PC-9 (cell line): Measurements from ENCODE around the gene HGF. TPM values are rescaled to one million over a fixed set of nuclear protein-coding genes. Genes with fewer than 3 reads are reported as not detected.
A peak's percentile ranks its signal among the peaks of the same experiment; 100 is the strongest.

Source experiments
- BruUV-seq: library from RNA; stranded (reverse); fragments of 400-500 nt; replicated peaks from 2 replicates; lab custom pipeline; 2021; lab: Mats Ljungman, UMichigan
- CTCF ChIA-PET: fragments of 300-600 bp; sonication (Branson Sonifier 250); formaldehyde crosslinking; loops from one replicate; lab custom pipeline; 2022; ENCODE audit warnings: antibody characterized with exemption; lab: Charles Lee
- POLR2A ChIA-PET: fragments of 300-600 bp; sonication (Branson Sonifier 250); formaldehyde crosslinking; loops from one replicate; lab custom pipeline; 2022; ENCODE audit warnings: antibody characterized with exemption; ENCODE audit not compliant: unreplicated experiment; lab: Charles Lee
- DNase-seq, 2 experiments: peaks; one replicate each; pipeline versions ENCODE4 v3.0.0 to v3.0.0-alpha.2; 2015 to 2022; ENCODE audit warnings: mixed read lengths in 1 of 2
- H2AFZ ChIP-seq: fragments of 200-600 bp; sonication (generic); 2 replicates; pipeline ENCODE4 v1.8.1; 2017; ENCODE audit warnings: antibody characterized with exemption
- H3F3A ChIP-seq: fragments of 200-600 bp; sonication (generic); 2 replicates; pipeline ENCODE4 v1.8.1; 2017; ENCODE audit warnings: antibody characterized with exemption, mild to moderate bottlenecking, low read depth; ENCODE audit not compliant: insufficient read depth
- H3K27ac ChIP-seq: fragments of 200-600 bp; sonication (generic); 2 replicates; pipeline ENCODE4 v1.6.1; 2016; ENCODE audit warnings: mixed run types
- H3K27me3 ChIP-seq: fragments of 200-600 bp; sonication (generic); 2 replicates; pipeline ENCODE4 v1.6.1; 2016; ENCODE audit warnings: low read depth, mixed run types; ENCODE audit not compliant: insufficient read depth
- H3K36me3 ChIP-seq: fragments of 200-600 bp; sonication (generic); 2 replicates; pipeline ENCODE4 v1.6.1; 2016; ENCODE audit warnings: low read depth, mixed run types
- H3K4me1 ChIP-seq: fragments of 200-600 bp; sonication (generic); replicated peaks from 2 replicates; pipeline ENCODE4 v1.6.1; 2016; ENCODE audit warnings: mixed run types; ENCODE audit not compliant: insufficient read depth
- H3K4me2 ChIP-seq: fragments of 200-600 bp; sonication (generic); 2 replicates; pipeline ENCODE4 v1.6.1; 2017; ENCODE audit warnings: mixed run types
- H3K4me3 ChIP-seq: fragments of 200-600 bp; sonication (generic); 2 replicates; pipeline ENCODE4 v1.6.1; 2016; ENCODE audit warnings: mixed run types
- H3K79me2 ChIP-seq: fragments of 200-600 bp; sonication (generic); 2 replicates; pipeline ENCODE4 v1.6.1; 2017; ENCODE audit warnings: low read depth, mixed run types
- H3K9me2 ChIP-seq: fragments of 200-600 bp; sonication (generic); 2 replicates; pipeline ENCODE4 v1.8.1; 2017; ENCODE audit warnings: mild to moderate bottlenecking; ENCODE audit not compliant: insufficient read depth
- H3K9me3 ChIP-seq: fragments of 200-600 bp; sonication (generic); 2 replicates; pipeline ENCODE4 v1.8.1; 2016; ENCODE audit warnings: low read depth; ENCODE audit not compliant: insufficient read depth
- H4K20me1 ChIP-seq: fragments of 200-600 bp; sonication (generic); 2 replicates; pipeline ENCODE4 v1.8.1; 2017; ENCODE audit not compliant: insufficient read depth
- EZH2 ChIP-seq: fragments of 200-600 bp; sonication (generic); IDR thresholded peaks from 2 replicates; pipeline ENCODE4 v1.8.0; 2017; ENCODE audit warnings: antibody characterized with exemption, low read depth
- intact Hi-C: fragments of 100-400 bp; cut with micrococcal nuclease; formaldehyde crosslinking; loops from one replicate; pipeline ENCODE4 v1.10.0; 2022; ENCODE audit not compliant: unreplicated experiment
- total RNA-seq: library from RNA; stranded (reverse); gene quantifications from 2 replicates; pipeline ENCODE4 v1.2.3, GENCODE V29; 2021
- TF ChIP-seq, protein P1 (sequence below): fragments of 200-600 bp; sonication (generic); conservative IDR thresholded peaks from 2 replicates; pipeline ENCODE4 v1.6.1; 2017; ENCODE audit warnings: mixed run types, antibody characterized with exemption, mild to moderate bottlenecking, moderate library complexity

The HGF gene
- total RNA-seq, 1 experiment from 2014 or later: not detected

GRCh38 chr7:81680120-81680519 lies 89.7 kb downstream of the HGF start:
- Histone ChIP-seq H4K20me1 (no peaks in the 10 kb centered on the region), H3K36me3 (no peaks in the 10 kb centered on the region), H2AFZ (no peak overlapping the region), H3K4me3 (no peak overlapping the region), H3K4me1 (peaks cover 7% of the 10 kb centered on the region), H3K9me2 (no peaks in the 10 kb centered on the region), H3F3A (peaks cover 8% of the 10 kb centered on the region; the same call in 1 of the 2 replicates), H3K79me2 (no peaks in the 10 kb centered on the region), H3K27ac (no peak overlapping the region), H3K27me3 (no peaks in the 10 kb centered on the region), H3K4me2 (no peak overlapping the region), H3K9me3 (no peaks in the 10 kb centered on the region)
- intact Hi-C loops: no loop called here
- ChIA-PET CTCF (no interaction called here), POLR2A (no interaction called here)
- BruUV-seq: no TSS peak
- no peak for DNase-seq
- TF ChIP-seq, protein P1, sequence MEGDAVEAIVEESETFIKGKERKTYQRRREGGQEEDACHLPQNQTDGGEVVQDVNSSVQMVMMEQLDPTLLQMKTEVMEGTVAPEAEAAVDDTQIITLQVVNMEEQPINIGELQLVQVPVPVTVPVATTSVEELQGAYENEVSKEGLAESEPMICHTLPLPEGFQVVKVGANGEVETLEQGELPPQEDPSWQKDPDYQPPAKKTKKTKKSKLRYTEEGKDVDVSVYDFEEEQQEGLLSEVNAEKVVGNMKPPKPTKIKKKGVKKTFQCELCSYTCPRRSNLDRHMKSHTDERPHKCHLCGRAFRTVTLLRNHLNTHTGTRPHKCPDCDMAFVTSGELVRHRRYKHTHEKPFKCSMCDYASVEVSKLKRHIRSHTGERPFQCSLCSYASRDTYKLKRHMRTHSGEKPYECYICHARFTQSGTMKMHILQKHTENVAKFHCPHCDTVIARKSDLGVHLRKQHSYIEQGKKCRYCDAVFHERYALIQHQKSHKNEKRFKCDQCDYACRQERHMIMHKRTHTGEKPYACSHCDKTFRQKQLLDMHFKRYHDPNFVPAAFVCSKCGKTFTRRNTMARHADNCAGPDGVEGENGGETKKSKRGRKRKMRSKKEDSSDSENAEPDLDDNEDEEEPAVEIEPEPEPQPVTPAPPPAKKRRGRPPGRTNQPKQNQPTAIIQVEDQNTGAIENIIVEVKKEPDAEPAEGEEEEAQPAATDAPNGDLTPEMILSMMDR: no peak
- no peak for TF ChIP-seq EZH2

GRCh38 chr7:81676813-81677212 lies 93.0 kb downstream of the HGF start:
- BruUV-seq: no TSS peak
- H3K4me3 ChIP-seq: no peak overlapping the region
- TF ChIP-seq, protein P1: no peak
- TF ChIP-seq EZH2: no peak
- H4K20me1 ChIP-seq: no peaks in the 10 kb centered on the region
- H3K27ac ChIP-seq: no peak overlapping the region
- H2AFZ ChIP-seq: peak overlapping the region; percentile 9; the same call in 1 of the 2 replicates
- ChIA-PET POLR2A (interaction anchor here (0.6 kb wide), 1 partner anchor 13 kb away, joined by 5 read pairs; no protein-coding TSS in a partner anchor), CTCF (no interaction called here)
- no peaks in the 10 kb centered on the region for H3K9me2 ChIP-seq
- no peaks in the 10 kb centered on the region for H3K9me3 ChIP-seq
- no peaks in the 10 kb centered on the region for H3K36me3 ChIP-seq
- intact Hi-C loops: no loop called here
- no peaks in the 10 kb centered on the region for H3F3A ChIP-seq
- DNase-seq: no peak
- no peak overlapping the region for H3K4me2 ChIP-seq
- H3K27me3 ChIP-seq: no peaks in the 10 kb centered on the region
- H3K4me1 ChIP-seq: no peaks in the 10 kb centered on the region
- H3K79me2 ChIP-seq: no peaks in the 10 kb centered on the region

- Histone ChIP-seq H3K27ac (no peak overlapping the region), H3K27me3 (no peaks in the 10 kb centered on the region), H3K79me2 (no peaks in the 10 kb centered on the region), H3K4me2 (no peak overlapping the region), H3K9me2 (no peaks in the 10 kb centered on the region), H3K4me1 (no peaks in the 10 kb centered on the region), H3K4me3 (no peak overlapping the region), H2AFZ (peak overlapping the region; percentile 9; the same call in 1 of the 2 replicates), H3F3A (no peaks in the 10 kb centered on the region), H3K36me3 (no peaks in the 10 kb centered on the region), H3K9me3 (no peaks in the 10 kb centered on the region), H4K20me1 (no peaks in the 10 kb centered on the region)
- ChIA-PET POLR2A (interaction anchor here (0.6 kb wide), 1 partner anchor 14 kb away, joined by 5 read pairs; no protein-coding TSS in a partner anchor), CTCF (no interaction called here)
- BruUV-seq: no TSS peak
- DNase-seq: no peak
- no peak for TF ChIP-seq EZH2
- TF ChIP-seq, protein P1: no peak
- intact Hi-C loops: no loop called here
Observed at GRCh38 chr7:81676105-81676811, 93.6 kb downstream of the HGF start.
